K562 (cell line): Measurements from ENCODE around the gene POLR2A.

Source experiments
- CHD2 ChIP-seq: IDR thresholded peaks from 2 replicates; pipeline ENCODE4 v1.6.1; 2011; ENCODE audit warnings: low read depth, low read length
- POLR2A ChIP-seq: fragments of 450-650 bp; conservative IDR thresholded peaks from 2 replicates; pipeline ENCODE4 v1.6.1; 2016
- RBM25 ChIP-seq: fragments of 200-400 bp; formaldehyde crosslinking; IDR thresholded peaks from 2 replicates; pipeline ENCODE4 v1.6.1; 2018; ENCODE audit warnings: low read length, low read depth, moderate library complexity; ENCODE audit not compliant: severe bottlenecking
- RUNX1 ChIP-seq: sonication (generic); IDR thresholded peaks from 2 replicates; pipeline ENCODE4 v1.6.1; 2016; ENCODE audit warnings: antibody characterized with exemption, low read depth
- TF ChIP-seq, protein P1 (sequence below), 3 experiments: IDR thresholded peaks in 2 of 3; conservative IDR thresholded peaks in 1 of 3; 2 replicates each; pipeline ENCODE4 v1.5.1; 2011 to 2012; ENCODE audit warnings: low read length in 3 of 3, mild to moderate bottlenecking in 3 of 3, control low read depth in 2 of 3, improper control_type of control experiment in 1 of 3, inconsistent platforms in 1 of 3, low read depth in 1 of 3, mixed read lengths in 1 of 3, moderate library complexity in 1 of 3; ENCODE audit not compliant: insufficient read depth in 2 of 3
- TF ChIP-seq, protein P2 (sequence below): sonication (generic); formaldehyde crosslinking; IDR thresholded peaks from 2 replicates; pipeline ENCODE4 v1.8.1; 2023; ENCODE audit warnings: mild to moderate bottlenecking, missing genetic modification reagents

DNA sequence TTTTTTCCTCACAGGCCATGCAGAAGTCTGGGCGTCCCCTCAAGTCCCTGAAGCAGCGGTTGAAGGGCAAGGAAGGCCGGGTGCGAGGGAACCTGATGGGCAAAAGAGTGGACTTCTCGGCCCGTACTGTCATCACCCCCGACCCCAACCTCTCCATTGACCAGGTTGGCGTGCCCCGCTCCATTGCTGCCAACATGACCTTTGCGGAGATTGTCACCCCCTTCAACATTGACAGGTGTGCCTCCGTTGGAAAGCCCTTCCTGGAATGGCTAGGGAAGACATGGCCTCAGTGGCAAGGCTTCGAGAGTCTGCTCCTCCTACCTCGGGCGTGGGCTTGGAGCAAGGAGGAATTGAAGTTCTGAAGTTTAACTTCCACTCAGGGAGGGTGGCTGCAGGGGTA, 13.5 kb downstream of the POLR2A start:
- TF ChIP-seq, protein P1, sequence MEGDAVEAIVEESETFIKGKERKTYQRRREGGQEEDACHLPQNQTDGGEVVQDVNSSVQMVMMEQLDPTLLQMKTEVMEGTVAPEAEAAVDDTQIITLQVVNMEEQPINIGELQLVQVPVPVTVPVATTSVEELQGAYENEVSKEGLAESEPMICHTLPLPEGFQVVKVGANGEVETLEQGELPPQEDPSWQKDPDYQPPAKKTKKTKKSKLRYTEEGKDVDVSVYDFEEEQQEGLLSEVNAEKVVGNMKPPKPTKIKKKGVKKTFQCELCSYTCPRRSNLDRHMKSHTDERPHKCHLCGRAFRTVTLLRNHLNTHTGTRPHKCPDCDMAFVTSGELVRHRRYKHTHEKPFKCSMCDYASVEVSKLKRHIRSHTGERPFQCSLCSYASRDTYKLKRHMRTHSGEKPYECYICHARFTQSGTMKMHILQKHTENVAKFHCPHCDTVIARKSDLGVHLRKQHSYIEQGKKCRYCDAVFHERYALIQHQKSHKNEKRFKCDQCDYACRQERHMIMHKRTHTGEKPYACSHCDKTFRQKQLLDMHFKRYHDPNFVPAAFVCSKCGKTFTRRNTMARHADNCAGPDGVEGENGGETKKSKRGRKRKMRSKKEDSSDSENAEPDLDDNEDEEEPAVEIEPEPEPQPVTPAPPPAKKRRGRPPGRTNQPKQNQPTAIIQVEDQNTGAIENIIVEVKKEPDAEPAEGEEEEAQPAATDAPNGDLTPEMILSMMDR (IDR thresholded peaks at IDR 0.05 in 2 of 3, conservative IDR thresholded peaks at IDR 0.05 in 1 of 3; ENCODE audit: insufficient read depth in 2 of 3, low read depth in 1 of 3, low read length in 3 of 3), result no peak
- TF ChIP-seq, protein P2, sequence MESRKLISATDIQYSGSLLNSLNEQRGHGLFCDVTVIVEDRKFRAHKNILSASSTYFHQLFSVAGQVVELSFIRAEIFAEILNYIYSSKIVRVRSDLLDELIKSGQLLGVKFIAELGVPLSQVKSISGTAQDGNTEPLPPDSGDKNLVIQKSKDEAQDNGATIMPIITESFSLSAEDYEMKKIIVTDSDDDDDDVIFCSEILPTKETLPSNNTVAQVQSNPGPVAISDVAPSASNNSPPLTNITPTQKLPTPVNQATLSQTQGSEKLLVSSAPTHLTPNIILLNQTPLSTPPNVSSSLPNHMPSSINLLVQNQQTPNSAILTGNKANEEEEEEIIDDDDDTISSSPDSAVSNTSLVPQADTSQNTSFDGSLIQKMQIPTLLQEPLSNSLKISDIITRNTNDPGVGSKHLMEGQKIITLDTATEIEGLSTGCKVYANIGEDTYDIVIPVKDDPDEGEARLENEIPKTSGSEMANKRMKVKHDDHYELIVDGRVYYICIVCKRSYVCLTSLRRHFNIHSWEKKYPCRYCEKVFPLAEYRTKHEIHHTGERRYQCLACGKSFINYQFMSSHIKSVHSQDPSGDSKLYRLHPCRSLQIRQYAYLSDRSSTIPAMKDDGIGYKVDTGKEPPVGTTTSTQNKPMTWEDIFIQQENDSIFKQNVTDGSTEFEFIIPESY (CRISPR knock-in tag), result no peak
- TF ChIP-seq CHD2, result no peak
- no peak for TF ChIP-seq RBM25
- no peak for TF ChIP-seq POLR2A
- no peak for TF ChIP-seq RUNX1
